ENCODE results near the gene SDK2. TPM values are rescaled to one million over a fixed set of nuclear protein-coding genes. Genes with fewer than 3 reads are reported as not detected.

SDK2 gene
- total and polyA plus RNA-seq, 11 donors = 0.84 to 4.0 (median 2.6) TPM

- intact Hi-C loops (cut with DNase I) = no loop called here
- Histone ChIP-seq H3K4me3 (no peak overlapping the region), H3K9me3 (peaks cover 0 to 8% (median 0%) of the 10 kb centered on the region in 12 donors), H3K27me3 (no peaks in the 10 kb centered on the region), H3K27ac (no peak overlapping the region), H3K4me1 (peaks cover 0 to 5% (median 0%) of the 10 kb centered on the region in 12 donors), H3K36me3 (no peaks in the 10 kb centered on the region)
- DNase-seq (peak; percentile 44 to 69 (median 58)), ATAC-seq (peak; percentile 79 to 95 (median 86))
- no peak for TF ChIP-seq POLR2A (IDR thresholded peaks at IDR 0.05)
- no peak for TF ChIP-seq CTCF (IDR thresholded peaks at IDR 0.05)
- WGBS, 4 donors = 85 to 90% (median 87%) methylated on average over 12 of the region's 12 CpGs
These were observed 18.1 kb downstream of the SDK2 start for GRCh38 chr17:73625991-73626673.

GRCh38 chr17:73625006-73625405, 19.2 kb downstream of the SDK2 start:
- peak in 1 of 5 donors; percentile 14 for DNase-seq
- Histone ChIP-seq H3K27me3 (no peaks in the 10 kb centered on the region), H3K9me3 (peaks cover 0 to 8% (median 0%) of the 10 kb centered on the region in 12 donors), H3K4me1 (peaks cover 0 to 5% (median 0%) of the 10 kb centered on the region in 12 donors), H3K36me3 (no peaks in the 10 kb centered on the region), H3K4me3 (no peak overlapping the region), H3K27ac (no peak overlapping the region)
- ATAC-seq = no peak
- TF ChIP-seq CTCF (IDR thresholded peaks at IDR 0.05) (no peak), POLR2A (IDR thresholded peaks at IDR 0.05) (no peak)
- WGBS, 4 donors = 84 to 90% (median 87%) methylated on average over 7 of the region's 7 CpGs
- intact Hi-C loops (cut with DNase I) = no loop called here

- DNase-seq (peak in 1 of 5 donors; percentile 7), ATAC-seq (no peak)
- H3K4me3 ChIP-seq = no peak overlapping the region
- intact Hi-C loops (cut with DNase I) = no loop called here
- peaks cover 0 to 9% (median 0%) of the 10 kb centered on the region in 12 donors for H3K9me3 ChIP-seq
- TF ChIP-seq POLR2A (IDR thresholded peaks at IDR 0.05) (no peak), CTCF (IDR thresholded peaks at IDR 0.05) (no peak)
- peaks cover 0 to 5% (median 0%) of the 10 kb centered on the region in 12 donors for H3K4me1 ChIP-seq
- no peaks in the 10 kb centered on the region for H3K27me3 ChIP-seq
- H3K36me3 ChIP-seq = no peaks in the 10 kb centered on the region
- 92 to 94% (median 94%) methylated on average over 7 of the region's 7 CpGs for WGBS, 4 donors
- no peak overlapping the region for H3K27ac ChIP-seq
These were observed 19.7 kb downstream of the SDK2 start for GRCh38 chr17:73624496-73624988.

- TF ChIP-seq CTCF (IDR thresholded peaks at IDR 0.05) (no peak), POLR2A (IDR thresholded peaks at IDR 0.05) (no peak)
- Histone ChIP-seq H3K36me3 (no peaks in the 10 kb centered on the region), H3K27ac (no peak overlapping the region), H3K4me3 (no peak overlapping the region), H3K27me3 (no peaks in the 10 kb centered on the region), H3K9me3 (peaks cover 0 to 14% (median 0%) of the 10 kb centered on the region in 12 donors), H3K4me1 (peaks cover 0 to 5% (median 0%) of the 10 kb centered on the region in 12 donors)
- DNase-seq (peak in 1 of 5 donors; percentile 48), ATAC-seq (no peak)
- WGBS, 4 donors = 57 to 72% (median 63%) methylated on average over 3 of the region's 3 CpGs
- intact Hi-C loops (cut with DNase I) = no loop called here
These were observed 20.4 kb downstream of the SDK2 start for GRCh38 chr17:73623818-73624217.
